ENCODE results near the gene NUCKS1. TPM values are rescaled to one million over a fixed set of nuclear protein-coding genes. Genes with fewer than 3 reads are reported as not detected.

Gene NUCKS1
- total RNA-seq, 1 donor from 2014 or later: 245 TPM

- H3K4me1 Mint-ChIP-seq (ENCODE audit: low read depth): peaks cover 19% of the 10 kb centered on the region
- no peaks in the 10 kb centered on the region for H3K9me3 Mint-ChIP-seq (ENCODE audit: low read depth)
- peak overlapping the region; percentile 77 for H3K27ac Mint-ChIP-seq
- H3K36me3 Mint-ChIP-seq (ENCODE audit: insufficient read depth): no peaks in the 10 kb centered on the region
- TF ChIP-seq, protein P1, sequence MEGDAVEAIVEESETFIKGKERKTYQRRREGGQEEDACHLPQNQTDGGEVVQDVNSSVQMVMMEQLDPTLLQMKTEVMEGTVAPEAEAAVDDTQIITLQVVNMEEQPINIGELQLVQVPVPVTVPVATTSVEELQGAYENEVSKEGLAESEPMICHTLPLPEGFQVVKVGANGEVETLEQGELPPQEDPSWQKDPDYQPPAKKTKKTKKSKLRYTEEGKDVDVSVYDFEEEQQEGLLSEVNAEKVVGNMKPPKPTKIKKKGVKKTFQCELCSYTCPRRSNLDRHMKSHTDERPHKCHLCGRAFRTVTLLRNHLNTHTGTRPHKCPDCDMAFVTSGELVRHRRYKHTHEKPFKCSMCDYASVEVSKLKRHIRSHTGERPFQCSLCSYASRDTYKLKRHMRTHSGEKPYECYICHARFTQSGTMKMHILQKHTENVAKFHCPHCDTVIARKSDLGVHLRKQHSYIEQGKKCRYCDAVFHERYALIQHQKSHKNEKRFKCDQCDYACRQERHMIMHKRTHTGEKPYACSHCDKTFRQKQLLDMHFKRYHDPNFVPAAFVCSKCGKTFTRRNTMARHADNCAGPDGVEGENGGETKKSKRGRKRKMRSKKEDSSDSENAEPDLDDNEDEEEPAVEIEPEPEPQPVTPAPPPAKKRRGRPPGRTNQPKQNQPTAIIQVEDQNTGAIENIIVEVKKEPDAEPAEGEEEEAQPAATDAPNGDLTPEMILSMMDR (IDR thresholded peaks at IDR 0.05; ENCODE audit: unreplicated experiment): no peak
- DNase-seq (ENCODE audit: low spot score, unreplicated experiment): no peak
- no peaks in the 10 kb centered on the region for H3K27me3 Mint-ChIP-seq
- H3K4me3 Mint-ChIP-seq (ENCODE audit: low read depth): peak overlapping the region; percentile 89
Measured at GRCh38 chr1:205751036-205751651, 1.2 kb upstream of the NUCKS1 start.

DNA sequence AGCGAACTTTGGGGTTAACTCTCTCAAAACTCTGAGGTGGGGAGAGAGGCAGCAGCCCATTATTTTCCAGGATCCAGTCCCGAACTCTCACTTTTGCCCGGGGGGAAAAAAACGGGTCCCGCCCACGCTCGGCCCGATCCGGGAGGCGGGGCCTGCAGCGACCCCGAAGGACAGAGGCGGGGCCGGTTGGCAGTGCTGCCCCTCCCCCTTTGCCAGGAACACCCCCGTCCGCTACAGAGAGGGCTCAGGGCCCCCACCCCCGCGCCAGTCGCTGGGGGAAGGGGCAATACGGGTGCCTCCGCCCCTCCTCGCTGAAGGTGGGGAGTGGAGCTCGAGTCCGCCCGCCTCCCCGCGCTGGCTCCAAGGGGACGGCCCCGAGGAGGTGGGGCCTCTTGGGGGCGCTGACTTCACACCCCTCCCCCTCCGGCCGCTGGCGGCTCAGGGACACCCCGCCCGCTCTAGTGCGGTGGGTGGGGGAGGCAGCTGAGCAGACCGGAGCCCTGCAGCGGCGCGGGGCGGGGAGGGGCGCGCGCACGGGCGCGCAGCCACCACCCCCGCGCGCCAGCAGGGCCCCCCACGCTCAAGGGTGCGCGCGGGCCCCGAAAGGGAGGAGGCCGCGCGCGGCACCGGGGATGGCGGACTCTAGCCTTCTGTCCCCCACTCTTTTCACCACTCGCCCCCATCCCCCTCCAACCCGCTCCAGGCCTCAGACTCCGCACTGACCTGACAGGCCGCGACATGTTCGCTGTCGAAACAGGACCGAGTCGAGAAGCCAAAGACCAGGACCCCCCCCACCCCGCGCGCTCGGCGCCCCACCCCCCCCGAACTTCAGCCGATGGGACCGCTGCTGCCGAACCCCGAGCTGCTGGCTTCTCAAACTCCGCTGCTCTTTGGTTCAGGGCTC is 496 bp downstream of the NUCKS1 start:
- Mint-ChIP-seq H3K4me3 (ENCODE audit: low read depth) (peak overlapping the region; percentile 97), H3K27ac (peak overlapping the region; percentile 98), H3K9me3 (ENCODE audit: low read depth) (no peaks in the 10 kb centered on the region), H3K27me3 (no peaks in the 10 kb centered on the region), H3K4me1 (ENCODE audit: low read depth) (peaks cover 19% of the 10 kb centered on the region), H3K36me3 (ENCODE audit: insufficient read depth) (no peaks in the 10 kb centered on the region)
- DNase-seq (ENCODE audit: low spot score, unreplicated experiment): peak; percentile 91
- TF ChIP-seq, protein P1 (IDR thresholded peaks at IDR 0.05; ENCODE audit: unreplicated experiment): no peak

DNA sequence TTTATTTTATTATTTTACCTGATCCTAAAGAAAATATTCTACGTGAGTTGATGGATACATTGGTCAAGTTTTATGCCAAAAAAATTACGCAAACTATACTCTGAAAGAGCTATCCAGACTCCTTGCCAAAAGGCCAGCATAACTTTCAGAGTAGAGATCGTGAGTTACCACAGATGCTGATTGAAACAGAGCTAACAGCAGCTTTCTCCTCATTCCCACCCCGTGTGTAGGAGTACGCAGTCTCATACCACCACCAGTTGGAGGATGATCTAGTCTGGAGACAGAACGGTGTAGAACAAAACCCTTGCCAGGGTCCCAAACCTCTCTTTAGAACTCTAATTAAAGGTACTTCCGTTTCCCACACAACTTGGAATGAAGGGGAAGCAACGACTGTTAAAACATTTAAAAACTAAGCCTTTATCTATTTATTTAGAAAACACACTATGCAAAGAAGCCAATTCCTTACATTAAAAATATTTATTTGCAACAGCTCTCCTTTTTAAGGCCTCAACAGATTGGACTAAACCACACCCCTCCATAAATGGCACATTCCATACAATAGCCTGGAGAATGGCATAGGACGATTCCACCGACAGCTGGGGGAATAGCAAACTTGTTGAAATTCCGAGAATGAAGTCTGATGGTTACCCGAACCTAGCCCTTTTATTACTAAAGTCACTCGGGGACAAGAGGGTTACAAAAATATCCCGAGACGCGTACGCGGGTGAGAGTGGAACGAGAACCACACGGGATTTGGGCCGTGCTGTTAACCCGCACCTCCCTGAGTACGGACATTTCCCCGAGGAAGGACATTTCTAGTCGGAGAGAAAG is 1.4 kb downstream of the NUCKS1 start:
- peak overlapping the region; percentile 98 for H3K27ac Mint-ChIP-seq
- H3K9me3 Mint-ChIP-seq (ENCODE audit: low read depth): no peaks in the 10 kb centered on the region
- H3K4me3 Mint-ChIP-seq (ENCODE audit: low read depth): peak overlapping the region; percentile 97
- TF ChIP-seq, protein P1 (IDR thresholded peaks at IDR 0.05; ENCODE audit: unreplicated experiment): no peak
- no peaks in the 10 kb centered on the region for H3K27me3 Mint-ChIP-seq
- H3K4me1 Mint-ChIP-seq (ENCODE audit: low read depth): peaks cover 25% of the 10 kb centered on the region
- no peak for DNase-seq (ENCODE audit: low spot score, unreplicated experiment)
- no peaks in the 10 kb centered on the region for H3K36me3 Mint-ChIP-seq (ENCODE audit: insufficient read depth)

GRCh38 chr1:205746757-205747412 is 3.1 kb downstream of the NUCKS1 start:
- TF ChIP-seq, protein P1 (IDR thresholded peaks at IDR 0.05; ENCODE audit: unreplicated experiment): no peak
- no peak for DNase-seq (ENCODE audit: low spot score, unreplicated experiment)
- Mint-ChIP-seq H3K9me3 (ENCODE audit: low read depth) (no peaks in the 10 kb centered on the region), H3K4me3 (ENCODE audit: low read depth) (peak overlapping the region; percentile 40), H3K27me3 (no peaks in the 10 kb centered on the region), H3K27ac (peak overlapping the region; percentile 53), H3K4me1 (ENCODE audit: low read depth) (peaks cover 35% of the 10 kb centered on the region), H3K36me3 (ENCODE audit: insufficient read depth) (no peaks in the 10 kb centered on the region)
